ENCODE measurements around the gene RSBN1. TPM values are rescaled to one million over a fixed set of nuclear protein-coding genes. Genes with fewer than 3 reads are reported as not detected.

The RSBN1 gene
- total and polyA plus RNA-seq, 10 of the 15 experiments (the other 5 are each of a cell fraction or from before 2014, with no cell fraction given), result 2.9 to 26.8 (median 11.5) TPM

- TF ChIP-seq ZNF592 (IDR thresholded peaks at IDR 0.05) (no peak), ZBTB4 (CRISPR knock-in tag; IDR thresholded peaks at IDR 0.05) (no peak), CBX3 (IDR thresholded peaks at IDR 0.05; ENCODE audit: borderline replicate concordance, low read depth) (no peak), SIN3A (IDR thresholded peaks at IDR 0.05; ENCODE audit: low read depth, low read length) (peak; percentile 57), ZNF274 (IDR thresholded peaks at IDR 0.05; ENCODE audit: insufficient read depth, insufficient read length) (no peak), BRCA1 (IDR thresholded peaks at IDR 0.05; ENCODE audit: low read depth, low read length) (no peak), MYC (IDR thresholded peaks at IDR 0.05; ENCODE audit: insufficient read depth, insufficient read length, insufficient replicate concordance, low read length, severe bottlenecking) (no peak), NFYA (IDR thresholded peaks at IDR 0.05; ENCODE audit: borderline replicate concordance, low read depth, low read length) (no peak), SMC3 (IDR thresholded peaks at IDR 0.05; ENCODE audit: borderline replicate concordance, low read length) (no peak), ZSCAN29 (IDR thresholded peaks at IDR 0.05) (no peak)
Observed at GRCh38 chr1:113811888-113812660, at the start of gene RSBN1 (continued).

Data from GM12878 (cell line).